Measurements from ENCODE around the gene IRAK2. TPM values are rescaled to one million over a fixed set of nuclear protein-coding genes. Genes with fewer than 3 reads are reported as not detected.
A peak's percentile ranks its signal among the peaks of the same experiment; 100 is the strongest.
"Not testable (repeated sequence)": the region's sequence is repeated elsewhere in the genome, so short reads cannot be mapped to it uniquely, and the experiment has no call there.

Gene IRAK2
- polyA plus RNA-seq, 1 experiment, result 2.5 TPM

DNA sequence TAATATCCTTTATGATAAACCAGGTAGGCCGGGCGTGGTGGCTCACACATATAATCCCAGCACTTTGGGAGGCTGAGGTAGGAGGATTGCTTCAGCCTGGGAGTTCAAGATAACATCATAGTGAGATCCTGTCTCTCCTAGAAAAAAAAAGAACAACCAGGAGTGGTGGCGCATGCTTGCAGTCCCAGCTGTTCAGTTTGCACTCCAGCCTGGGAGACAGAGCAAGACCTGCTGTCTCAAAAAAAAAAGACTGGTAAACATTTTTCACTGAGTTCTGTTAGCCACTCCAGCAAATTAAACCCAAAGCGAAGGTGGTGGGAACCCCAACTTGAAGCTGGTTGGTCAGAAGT lies 9.6 kb upstream of the IRAK2 start:
- no peaks in the 10 kb centered on the region for H3K27me3 ChIP-seq (ENCODE audit: control insufficient read depth, insufficient read depth, low read length)
- POLR2A ChIA-PET, result no interaction called here
- H3K36me3 ChIP-seq (ENCODE audit: control insufficient read depth, insufficient read depth, low read length), result peaks cover 2% of the 10 kb centered on the region; the same call in 1 of the 2 replicates
- DNase-seq (ENCODE audit: low read depth), result no peak
- TF ChIP-seq, protein P1, sequence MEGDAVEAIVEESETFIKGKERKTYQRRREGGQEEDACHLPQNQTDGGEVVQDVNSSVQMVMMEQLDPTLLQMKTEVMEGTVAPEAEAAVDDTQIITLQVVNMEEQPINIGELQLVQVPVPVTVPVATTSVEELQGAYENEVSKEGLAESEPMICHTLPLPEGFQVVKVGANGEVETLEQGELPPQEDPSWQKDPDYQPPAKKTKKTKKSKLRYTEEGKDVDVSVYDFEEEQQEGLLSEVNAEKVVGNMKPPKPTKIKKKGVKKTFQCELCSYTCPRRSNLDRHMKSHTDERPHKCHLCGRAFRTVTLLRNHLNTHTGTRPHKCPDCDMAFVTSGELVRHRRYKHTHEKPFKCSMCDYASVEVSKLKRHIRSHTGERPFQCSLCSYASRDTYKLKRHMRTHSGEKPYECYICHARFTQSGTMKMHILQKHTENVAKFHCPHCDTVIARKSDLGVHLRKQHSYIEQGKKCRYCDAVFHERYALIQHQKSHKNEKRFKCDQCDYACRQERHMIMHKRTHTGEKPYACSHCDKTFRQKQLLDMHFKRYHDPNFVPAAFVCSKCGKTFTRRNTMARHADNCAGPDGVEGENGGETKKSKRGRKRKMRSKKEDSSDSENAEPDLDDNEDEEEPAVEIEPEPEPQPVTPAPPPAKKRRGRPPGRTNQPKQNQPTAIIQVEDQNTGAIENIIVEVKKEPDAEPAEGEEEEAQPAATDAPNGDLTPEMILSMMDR (IDR thresholded peaks at IDR 0.05; ENCODE audit: insufficient read depth, low read depth, low read length), result no peak
- no peak overlapping the region for H3K4me3 ChIP-seq (ENCODE audit: low read depth, low read length)
- CTCF ChIA-PET, result interaction anchor here (0.7 kb wide), 1 partner anchor 346 kb away, joined by 6 read pairs; no protein-coding TSS in a partner anchor

GRCh38 chr3:10155658-10156057 lies 9.1 kb upstream of the IRAK2 start:
- CTCF ChIA-PET, result interaction anchor here (0.7 kb wide), 1 partner anchor 347 kb away, joined by 6 read pairs; no protein-coding TSS in a partner anchor
- POLR2A ChIA-PET, result no interaction called here
- Histone ChIP-seq H3K27me3 (ENCODE audit: control insufficient read depth, insufficient read depth, low read length) (no peaks in the 10 kb centered on the region), H3K36me3 (ENCODE audit: control insufficient read depth, insufficient read depth, low read length) (no peaks in the 10 kb centered on the region), H3K4me3 (ENCODE audit: low read depth, low read length) (no peak overlapping the region)
- DNase-seq (ENCODE audit: low read depth), result no peak
- TF ChIP-seq, protein P1 (IDR thresholded peaks at IDR 0.05; ENCODE audit: insufficient read depth, low read depth, low read length), result no peak

DNA sequence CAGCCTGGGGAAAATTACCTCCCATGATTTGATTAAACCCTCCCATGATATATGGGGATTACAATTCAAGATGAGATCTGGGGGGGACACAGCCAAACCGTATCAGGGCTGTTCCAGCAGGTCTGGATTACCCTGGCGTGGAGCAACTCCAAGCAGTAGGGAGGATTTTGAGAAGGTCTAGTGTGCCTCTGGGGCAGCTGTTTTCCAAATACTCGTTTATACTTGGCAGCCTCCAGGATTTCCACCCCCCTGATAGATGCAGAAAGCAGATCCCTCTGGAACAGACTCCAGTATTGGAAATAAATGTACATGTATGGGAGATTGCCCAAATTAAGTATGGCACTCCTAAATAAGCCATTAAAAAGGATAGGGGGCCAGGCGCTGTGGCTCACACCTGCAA lies 7.7 kb upstream of the IRAK2 start:
- no peak for DNase-seq (ENCODE audit: low read depth)
- CTCF ChIA-PET, result no interaction called here
- TF ChIP-seq, protein P1 (IDR thresholded peaks at IDR 0.05; ENCODE audit: insufficient read depth, low read depth, low read length), result no peak
- Histone ChIP-seq H3K36me3 (ENCODE audit: control insufficient read depth, insufficient read depth, low read length) (no peaks in the 10 kb centered on the region), H3K27me3 (ENCODE audit: control insufficient read depth, insufficient read depth, low read length) (no peaks in the 10 kb centered on the region), H3K4me3 (ENCODE audit: low read depth, low read length) (no peak overlapping the region)
- POLR2A ChIA-PET, result no interaction called here

DNA sequence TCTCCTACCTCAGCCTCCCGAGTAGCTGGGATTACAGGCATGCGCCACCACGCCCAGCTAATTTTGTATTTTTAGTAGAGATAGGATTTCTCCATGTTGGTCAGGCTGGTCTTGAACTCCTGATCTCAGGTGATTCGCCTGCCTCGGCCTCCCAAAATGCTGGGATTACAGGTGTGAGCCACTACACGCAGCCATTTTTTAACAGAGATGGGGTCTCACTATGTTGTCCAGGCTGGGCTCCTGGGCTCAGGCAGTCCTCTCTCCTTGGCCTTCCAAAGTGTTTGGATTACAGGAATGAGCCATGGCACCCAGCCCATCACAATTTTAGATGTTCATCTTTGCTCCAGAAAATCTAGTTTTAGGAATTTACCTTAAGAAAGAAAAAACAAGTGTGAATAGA lies 6.2 kb upstream of the IRAK2 start:
- H3K27me3 ChIP-seq (ENCODE audit: control insufficient read depth, insufficient read depth, low read length); CTCF ChIA-PET; POLR2A ChIA-PET; DNase-seq (ENCODE audit: low read depth); H3K4me3 ChIP-seq (ENCODE audit: low read depth, low read length); H3K36me3 ChIP-seq (ENCODE audit: control insufficient read depth, insufficient read depth, low read length): not testable (repeated sequence)

GRCh38 chr3:10160346-10160745 lies 4.4 kb upstream of the IRAK2 start:
- H3K36me3 ChIP-seq (ENCODE audit: control insufficient read depth, insufficient read depth, low read length), result no peaks in the 10 kb centered on the region
- ChIA-PET CTCF (interaction anchor here (0.6 to 0.9 kb wide), 2 partner anchors 88 to 941 kb away, joined by 3 read pairs; partner anchors contain the start of gene TATDN2), POLR2A (interaction anchor here (0.6 kb wide), 1 partner anchor 763 kb away, joined by 3 read pairs; the partner anchor contains the start of gene SETD5)
- no peak overlapping the region for H3K4me3 ChIP-seq (ENCODE audit: low read depth, low read length)
- no peaks in the 10 kb centered on the region for H3K27me3 ChIP-seq (ENCODE audit: control insufficient read depth, insufficient read depth, low read length)
- TF ChIP-seq, protein P1 (IDR thresholded peaks at IDR 0.05; ENCODE audit: insufficient read depth, low read depth, low read length), result no peak
- DNase-seq (ENCODE audit: low read depth), result peak; percentile 17

DNA sequence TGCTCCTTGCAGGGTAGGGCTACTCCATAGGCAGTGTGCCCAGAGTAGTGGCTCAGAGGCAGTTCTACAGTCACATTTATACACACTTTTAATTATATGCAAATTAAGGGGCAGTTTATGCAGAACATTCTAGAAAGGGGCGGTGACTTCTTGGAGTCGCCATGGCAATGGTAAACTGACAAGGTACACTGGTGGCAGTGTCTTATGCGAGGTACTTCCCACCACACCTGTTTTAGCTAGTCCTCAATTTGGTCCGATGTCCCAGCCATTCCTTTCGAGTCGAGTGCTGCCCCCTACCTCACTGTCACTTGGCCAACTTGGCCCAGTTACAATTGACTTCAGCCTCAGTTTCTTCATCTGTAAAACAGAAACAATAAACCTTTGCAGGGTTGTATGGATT lies 3.8 kb upstream of the IRAK2 start:
- CTCF ChIA-PET, result interaction anchor here (0.6 kb wide), 1 partner anchor 941 kb away, joined by 3 read pairs; no protein-coding TSS in a partner anchor
- H3K4me3 ChIP-seq (ENCODE audit: low read depth, low read length), result no peak overlapping the region
- no peak for DNase-seq (ENCODE audit: low read depth)
- H3K36me3 ChIP-seq (ENCODE audit: control insufficient read depth, insufficient read depth, low read length), result no peaks in the 10 kb centered on the region
- TF ChIP-seq, protein P1 (IDR thresholded peaks at IDR 0.05; ENCODE audit: insufficient read depth, low read depth, low read length), result no peak
- POLR2A ChIA-PET, result no interaction called here
- no peaks in the 10 kb centered on the region for H3K27me3 ChIP-seq (ENCODE audit: control insufficient read depth, insufficient read depth, low read length)
